ENCODE measurements around the gene ZSWIM6. TPM values are rescaled to one million over a fixed set of nuclear protein-coding genes. Genes with fewer than 3 reads are reported as not detected.

ZSWIM6 gene
- polyA plus RNA-seq, 1 of the 3 experiments (the other 2 are of a cell fraction), result 7.4 TPM

- no peak overlapping the region for H3K4me2 ChIP-seq
- no peaks in the 10 kb centered on the region for H3K79me2 ChIP-seq (ENCODE audit: insufficient read depth)
- TF ChIP-seq NRF1 (IDR thresholded peaks at IDR 0.05; ENCODE audit: low read depth, low read length) (no peak), POLR2AphosphoS5 (IDR thresholded peaks at IDR 0.05; ENCODE audit: low read depth, low read length) (no peak)
- no peak overlapping the region; the same call in 1 of the 2 replicates for H2AFZ ChIP-seq (ENCODE audit: low read depth)
- no peaks in the 10 kb centered on the region for H4K20me1 ChIP-seq (ENCODE audit: insufficient read depth)
- H3K9me2 ChIP-seq, result no peaks in the 10 kb centered on the region
- H3K27me3 ChIP-seq (ENCODE audit: insufficient read depth), result no peaks in the 10 kb centered on the region
- no peaks in the 10 kb centered on the region for H3K36me3 ChIP-seq (replicated peaks in 1 of 2; ENCODE audit: control insufficient read depth in 1 of 2, insufficient read depth in 2 of 2, low read length in 1 of 2)
- no peaks in the 10 kb centered on the region for H3F3A ChIP-seq (replicated peaks; ENCODE audit: insufficient read depth)
- DNase-seq, result no peak
- H3K9ac ChIP-seq, result no peak overlapping the region
- H3K9me3 ChIP-seq, result no peaks in the 10 kb centered on the region
- H3K4me3 ChIP-seq (ENCODE audit: low read depth in 2 of 2, low read length in 1 of 2), result no peak overlapping the region
- POLR2A ChIA-PET, result no interaction called here
- H3K4me1 ChIP-seq (ENCODE audit: control insufficient read depth in 1 of 2, insufficient read depth in 2 of 2, low read depth in 1 of 2, low read length in 1 of 2), result peaks cover 0 to 17% of the 10 kb centered on the region in 2 experiments; a peak in 1 of 4 replicates
- no peak overlapping the region for H3K27ac ChIP-seq (ENCODE audit: low read depth in 2 of 2, low read length in 1 of 2)
- 61% methylated on average over 2 of the region's 2 CpGs for WGBS (ENCODE audit: low lambda C conversion rate)
- CTCF ChIA-PET, result interaction anchor here (0.6 kb wide), 1 partner anchor 260 kb away, joined by 4 read pairs; no protein-coding TSS in a partner anchor
These were observed 250.3 kb downstream of the ZSWIM6 start for GRCh38 chr5:61582205-61582820.

- CTCF ChIA-PET, result interaction anchor here (0.6 kb wide), 1 partner anchor 261 kb away, joined by 4 read pairs; no protein-coding TSS in a partner anchor
- 47% methylated on average over 3 of the region's 3 CpGs for WGBS (ENCODE audit: low lambda C conversion rate)
These were observed 250.8 kb downstream of the ZSWIM6 start for GRCh38 chr5:61582887-61583286.

GRCh38 chr5:61586096-61587084 is 254.3 kb downstream of the ZSWIM6 start:
- Histone ChIP-seq H3K9me2 (no peaks in the 10 kb centered on the region), H3K9me3 (no peaks in the 10 kb centered on the region), H3K4me3 (ENCODE audit: low read depth in 2 of 2, low read length in 1 of 2) (no peak overlapping the region), H4K20me1 (ENCODE audit: insufficient read depth) (no peaks in the 10 kb centered on the region), H3K4me1 (ENCODE audit: control insufficient read depth in 1 of 2, insufficient read depth in 2 of 2, low read depth in 1 of 2, low read length in 1 of 2) (peaks cover 0 to 21% of the 10 kb centered on the region in 2 experiments; a peak in 1 of 4 replicates), H3K27me3 (ENCODE audit: insufficient read depth) (no peaks in the 10 kb centered on the region), H3K9ac (no peak overlapping the region), H3K36me3 (replicated peaks in 1 of 2; ENCODE audit: control insufficient read depth in 1 of 2, insufficient read depth in 2 of 2, low read length in 1 of 2) (no peaks in the 10 kb centered on the region), H3K4me2 (no peak overlapping the region), H3K27ac (ENCODE audit: low read depth in 2 of 2, low read length in 1 of 2) (peak overlapping the region in 1 of 2 experiments; percentile 36; a peak in 2 of 4 replicates), H2AFZ (ENCODE audit: low read depth) (no peak overlapping the region), H3F3A (replicated peaks; ENCODE audit: insufficient read depth) (no peaks in the 10 kb centered on the region), H3K79me2 (ENCODE audit: insufficient read depth) (no peaks in the 10 kb centered on the region)
- POLR2A ChIA-PET, result interaction anchor here (1.2 kb wide), 1 partner anchor 14 kb away, joined by 4 read pairs; no protein-coding TSS in a partner anchor
- WGBS (ENCODE audit: low lambda C conversion rate), result 56% methylated on average over 12 of the region's 12 CpGs
- TF ChIP-seq EP300 (IDR thresholded peaks at IDR 0.05; ENCODE audit: borderline replicate concordance in 1 of 2, low read depth in 1 of 2, low read length in 1 of 2) (0 out of 4 replicates have a peak, but pooled peaks of 1 of the 2 experiments have one; percentile 36), RCOR1 (IDR thresholded peaks at IDR 0.05; ENCODE audit: low read length) (0 out of 2 replicates have a peak, but pooled peaks have one; percentile 34), MXI1 (IDR thresholded peaks at IDR 0.05; ENCODE audit: low read depth, low read length) (no peak; the same call in 1 of the 2 replicates), USF2 (IDR thresholded peaks at IDR 0.05; ENCODE audit: borderline replicate concordance, low read depth, low read length) (no peak)
- CTCF ChIA-PET, result interaction anchor here (1.3 kb wide), 1 partner anchor 16 kb away, joined by 3 read pairs; no protein-coding TSS in a partner anchor
- peak; percentile 21 for DNase-seq

More at GRCh38 chr5:61582887-61583286, 250.8 kb downstream of the ZSWIM6 start:
- no peak for TF ChIP-seq RXRA (IDR thresholded peaks at IDR 0.05; ENCODE audit: borderline replicate concordance, low read depth)
- no peaks in the 10 kb centered on the region for H3K9me2 ChIP-seq
- no peaks in the 10 kb centered on the region for H3K27me3 ChIP-seq (ENCODE audit: insufficient read depth)
- no peaks in the 10 kb centered on the region for H3K79me2 ChIP-seq (ENCODE audit: insufficient read depth)
- H4K20me1 ChIP-seq (ENCODE audit: insufficient read depth), result no peaks in the 10 kb centered on the region
- H3K27ac ChIP-seq (ENCODE audit: low read depth in 2 of 2, low read length in 1 of 2), result no peak overlapping the region
- H3K4me3 ChIP-seq (ENCODE audit: low read depth in 2 of 2, low read length in 1 of 2), result no peak overlapping the region
- H3K36me3 ChIP-seq (replicated peaks in 1 of 2; ENCODE audit: control insufficient read depth in 1 of 2, insufficient read depth in 2 of 2, low read length in 1 of 2), result no peaks in the 10 kb centered on the region
- no peak overlapping the region for H3K9ac ChIP-seq
- no peak overlapping the region for H3K4me2 ChIP-seq
- no peak overlapping the region; the same call in 1 of the 2 replicates for H2AFZ ChIP-seq (ENCODE audit: low read depth)
- H3F3A ChIP-seq (replicated peaks; ENCODE audit: insufficient read depth), result no peaks in the 10 kb centered on the region
- no peak for DNase-seq
- peaks cover 0 to 17% of the 10 kb centered on the region in 2 experiments; a peak in 1 of 4 replicates for H3K4me1 ChIP-seq (ENCODE audit: control insufficient read depth in 1 of 2, insufficient read depth in 2 of 2, low read depth in 1 of 2, low read length in 1 of 2)
- H3K9me3 ChIP-seq, result no peaks in the 10 kb centered on the region
- POLR2A ChIA-PET, result no interaction called here

All from SK-N-SH (cell line).